Measurements from ENCODE around the gene ZNF582. TPM values are rescaled to one million over a fixed set of nuclear protein-coding genes. Genes with fewer than 3 reads are reported as not detected.
"Not testable (repeated sequence)": the region's sequence is repeated elsewhere in the genome, so short reads cannot be mapped to it uniquely, and the experiment has no call there.

ZNF582 gene
- total and polyA plus RNA-seq, 10 donors = 2.7 to 8.1 (median 4.9) TPM

GRCh38 chr19:56347163-56347778 is 46.1 kb downstream of the ZNF582 start:
- Histone ChIP-seq H3K4me3 (no peak overlapping the region), H3K36me3 (no peaks in the 10 kb centered on the region), H3K4me1 (no peaks in the 10 kb centered on the region), H3K9me3 (peaks cover 0 to 10% (median 2%) of the 10 kb centered on the region in 8 donors), H3K27ac (no peak overlapping the region), H3K27me3 (replicated peaks in 1 of 7) (no peaks in the 10 kb centered on the region)
- TF ChIP-seq CTCF (IDR thresholded peaks at IDR 0.05 in 8 of 11, conservative IDR thresholded peaks at IDR 0.05 in 3 of 11) (no peak), POLR2A (IDR thresholded peaks at IDR 0.05) (no peak), POLR2AphosphoS5 (IDR thresholded peaks at IDR 0.05) (no peak)
- 74 to 89% (median 81%) methylated on average over 7 of the region's 7 CpGs for WGBS, 5 donors
- intact Hi-C loops (cut with DNase I; ENCODE audit: low total_unique reads) = loop anchor here (10.0 kb wide), 1 partner anchor 272 kb away; no protein-coding TSS in a partner anchor
- no peak for DNase-seq

- no peak for DNase-seq
- no peaks in the 10 kb centered on the region for H3K27me3 ChIP-seq (replicated peaks in 1 of 7)
- H3K4me1 ChIP-seq = no peaks in the 10 kb centered on the region
- peaks cover 0 to 28% (median 13%) of the 10 kb centered on the region in 8 donors for H3K9me3 ChIP-seq
- intact Hi-C loops (cut with DNase I; ENCODE audit: low total_unique reads) = loop anchor here (10.0 kb wide), 1 partner anchor 267 kb away; no protein-coding TSS in a partner anchor
- no peak overlapping the region for H3K27ac ChIP-seq
- TF ChIP-seq POLR2AphosphoS5 (IDR thresholded peaks at IDR 0.05) (no peak), CTCF (IDR thresholded peaks at IDR 0.05 in 8 of 11, conservative IDR thresholded peaks at IDR 0.05 in 3 of 11) (no peak), POLR2A (IDR thresholded peaks at IDR 0.05) (no peak)
- H3K4me3 ChIP-seq = no peak overlapping the region
- H3K36me3 ChIP-seq = no peaks in the 10 kb centered on the region
Observed at GRCh38 chr19:56341948-56342347, 51.4 kb downstream of the ZNF582 start.

- intact Hi-C loops (cut with DNase I; ENCODE audit: low total_unique reads); H3K36me3 ChIP-seq; DNase-seq: not testable (repeated sequence)
Observed at GRCh38 chr19:56339031-56339430, 54.3 kb downstream of the ZNF582 start.

GRCh38 chr19:56337077-56337476 is 56.3 kb downstream of the ZNF582 start:
- 72 to 96% (median 87%) methylated on average over 8 of the region's 8 CpGs for WGBS, 5 donors

More at GRCh38 chr19:56339031-56339430, 54.3 kb downstream of the ZNF582 start:
- WGBS, 5 donors = 76 to 90% (median 86%) methylated on average over 5 to 10 of the region's 10 CpGs
- not testable (repeated sequence) for H3K27me3 ChIP-seq (replicated peaks in 1 of 7); H3K27ac ChIP-seq; H3K4me1 ChIP-seq; H3K4me3 ChIP-seq
- H3K9me3 ChIP-seq = peaks cover 0 to 28% (median 13%) of the 10 kb centered on the region in 8 donors

GRCh38 chr19:56335371-56335770 is 58.0 kb downstream of the ZNF582 start:
- H3K27me3 ChIP-seq (replicated peaks in 1 of 7); H3K36me3 ChIP-seq; H3K4me1 ChIP-seq; H3K4me3 ChIP-seq; intact Hi-C loops (cut with DNase I; ENCODE audit: low total_unique reads); DNase-seq; H3K27ac ChIP-seq: not testable (repeated sequence)
- peaks cover 0 to 16% (median 8%) of the 10 kb centered on the region in 8 donors for H3K9me3 ChIP-seq

More at GRCh38 chr19:56337077-56337476, 56.3 kb downstream of the ZNF582 start:
- H3K4me1 ChIP-seq; DNase-seq; H3K27ac ChIP-seq; H3K36me3 ChIP-seq; H3K4me3 ChIP-seq; intact Hi-C loops (cut with DNase I; ENCODE audit: low total_unique reads); H3K27me3 ChIP-seq (replicated peaks in 1 of 7): not testable (repeated sequence)
- H3K9me3 ChIP-seq = peaks cover 0 to 32% (median 14%) of the 10 kb centered on the region in 8 donors

All from spleen (tissue), 11 donors.